8988T (cell line): ENCODE measurements around the gene LHFPL2.

Experiments used
- DNase-seq: peaks from one replicate; pipeline ENCODE4 v3.0.0; 2011

The LHFPL2 gene

GRCh38 chr5:78562714-78563330, 85.8 kb downstream of the LHFPL2 start:
- no peak for DNase-seq

GRCh38 chr5:78562001-78562400, 86.6 kb downstream of the LHFPL2 start:
- no peak for DNase-seq

GRCh38 chr5:78561261-78561660, 87.3 kb downstream of the LHFPL2 start:
- no peak for DNase-seq

GRCh38 chr5:78560000-78560855, 88.3 kb downstream of the LHFPL2 start:
- DNase-seq = no peak

GRCh38 chr5:78557601-78558000, 91.0 kb downstream of the LHFPL2 start:
- DNase-seq = no peak

- DNase-seq = no peak
These were observed 92.7 kb downstream of the LHFPL2 start for GRCh38 chr5:78555870-78556269.

GRCh38 chr5:78554670-78555069, 93.9 kb downstream of the LHFPL2 start:
- no peak for DNase-seq

- DNase-seq = no peak
These were observed 94.8 kb downstream of the LHFPL2 start for GRCh38 chr5:78553580-78554353.

GRCh38 chr5:78552729-78553342, 95.7 kb downstream of the LHFPL2 start:
- no peak for DNase-seq

GRCh38 chr5:78550891-78551290, 97.7 kb downstream of the LHFPL2 start:
- DNase-seq = no peak

GRCh38 chr5:78549043-78549442, 99.5 kb downstream of the LHFPL2 start:
- no peak for DNase-seq

- DNase-seq = no peak
These were observed 100.6 kb downstream of the LHFPL2 start for GRCh38 chr5:78547731-78548615.

GRCh38 chr5:78547183-78547582, 101.4 kb downstream of the LHFPL2 start:
- no peak for DNase-seq

GRCh38 chr5:78546276-78546996, 102.1 kb downstream of the LHFPL2 start:
- DNase-seq = no peak

- DNase-seq = no peak
These were observed 103.2 kb downstream of the LHFPL2 start for GRCh38 chr5:78545406-78545805.

GRCh38 chr5:78544561-78545201, 103.9 kb downstream of the LHFPL2 start:
- no peak for DNase-seq

- no peak for DNase-seq
These were observed 104.7 kb downstream of the LHFPL2 start for GRCh38 chr5:78543916-78544315.

GRCh38 chr5:78543292-78543691, 105.3 kb downstream of the LHFPL2 start:
- DNase-seq = no peak

- DNase-seq = no peak
These were observed 106.2 kb downstream of the LHFPL2 start for GRCh38 chr5:78542321-78542840.

- no peak for DNase-seq
These were observed 107.4 kb downstream of the LHFPL2 start for GRCh38 chr5:78541086-78541654.
